PC-3 (cell line): ENCODE measurements around the gene DCUN1D5. TPM values are rescaled to one million over a fixed set of nuclear protein-coding genes. Genes with fewer than 3 reads are reported as not detected.

Source experiments
- ATAC-seq: fragments of 200-7000 bp; cut with Tn5 transposase; 2 replicates; pipeline ENCODE4 v1.9.1; 2020; ENCODE audit warnings: mild to moderate bottlenecking, moderate library complexity
- BruUV-seq: library from RNA; stranded (reverse); fragments of 400-500 nt; replicated peaks from 2 replicates; lab custom pipeline; 2021; lab: Mats Ljungman, UMichigan
- CTCF ChIA-PET: fragments of 300-600 bp; sonication (Branson Sonifier 250); formaldehyde crosslinking; loops from one replicate; lab custom pipeline; 2022; ENCODE audit warnings: antibody characterized with exemption; lab: Charles Lee
- POLR2A ChIA-PET: fragments of 300-600 bp; sonication (Branson Sonifier 250); formaldehyde crosslinking; loops from one replicate; lab custom pipeline; 2022; ENCODE audit warnings: antibody characterized with exemption; ENCODE audit not compliant: unreplicated experiment; lab: Charles Lee
- DNase-seq: peaks from one replicate; pipeline ENCODE4 v3.0.0-alpha.2; 2015
- H2AFZ ChIP-seq: fragments of 300-600 bp; sonication (generic); 2 replicates; pipeline ENCODE4 v1.6.0; 2016; ENCODE audit warnings: antibody characterized with exemption, low read length
- H3F3A ChIP-seq: fragments of 300-600 bp; sonication (generic); one replicate; pipeline ENCODE4 v1.6.0; 2017; ENCODE audit warnings: antibody characterized with exemption, low read length, control low read depth, mild to moderate bottlenecking; ENCODE audit not compliant: unreplicated experiment
- H3K27ac ChIP-seq: fragments of 300-600 bp; sonication (generic); 2 replicates; pipeline ENCODE4 v1.5.1; 2016; ENCODE audit warnings: mild to moderate bottlenecking, low read length
- H3K27me3 ChIP-seq: fragments of 300-600 bp; sonication (generic); 2 replicates; pipeline ENCODE4 v1.6.1; 2016; ENCODE audit warnings: low read length, mixed read lengths
- H3K36me3 ChIP-seq: fragments of 300-600 bp; sonication (generic); 2 replicates; pipeline ENCODE4 v1.6.1; 2016; ENCODE audit warnings: low read depth, mixed run types, low read length, mixed read lengths
- H3K4me1 ChIP-seq: fragments of 300-600 bp; sonication (generic); 2 replicates; pipeline ENCODE4 v1.5.1; 2016; ENCODE audit warnings: low read length; ENCODE audit not compliant: insufficient read depth
- H3K4me2 ChIP-seq: fragments of 300-600 bp; sonication (generic); 2 replicates; pipeline ENCODE4 v1.6.0; 2016; ENCODE audit warnings: low read length
- H3K4me3 ChIP-seq: fragments of 300-600 bp; sonication (generic); 2 replicates; pipeline ENCODE4 v1.5.1; 2016; ENCODE audit warnings: mild to moderate bottlenecking, low read length, mixed read lengths
- H3K79me2 ChIP-seq: fragments of 300-600 bp; sonication (generic); 2 replicates; pipeline ENCODE4 v1.6.1; 2017; ENCODE audit warnings: low read length, mixed read lengths
- H3K9ac ChIP-seq: fragments of 300-600 bp; sonication (generic); 2 replicates; pipeline ENCODE4 v1.6.0; 2016; ENCODE audit warnings: mild to moderate bottlenecking, low read length
- H3K9me2 ChIP-seq: fragments of 300-600 bp; sonication (generic); replicated peaks from 2 replicates; pipeline ENCODE4 v1.6.1; 2016; ENCODE audit warnings: mixed run types, low read length, mixed read lengths
- H3K9me3 ChIP-seq: fragments of 300-600 bp; sonication (generic); 2 replicates; pipeline ENCODE4 v1.6.1; 2016; ENCODE audit warnings: low read length, mixed read lengths
- H4K20me1 ChIP-seq: fragments of 300-600 bp; sonication (generic); 2 replicates; pipeline ENCODE4 v1.6.1; 2016; ENCODE audit warnings: low read length, mixed read lengths
- CTCF ChIP-seq: fragments of 300-600 bp; sonication (generic); conservative IDR thresholded peaks from 2 replicates; pipeline ENCODE4 v1.5.1; 2017; ENCODE audit warnings: antibody characterized with exemption, low read depth, mild to moderate bottlenecking, low read length
- EZH2 ChIP-seq: fragments of 300-600 bp; sonication (generic); IDR thresholded peaks from one replicate; pipeline ENCODE4 v1.6.1; 2017; ENCODE audit warnings: antibody characterized with exemption, mild to moderate bottlenecking, low read length; ENCODE audit not compliant: unreplicated experiment
- EZH2phosphoT487 ChIP-seq: fragments of 300-600 bp; sonication (generic); IDR thresholded peaks from 2 replicates; pipeline ENCODE4 v1.6.1; 2018; ENCODE audit warnings: mild to moderate bottlenecking, antibody characterized with exemption, low read length, borderline replicate concordance
- intact Hi-C: fragments of 100-400 bp; cut with micrococcal nuclease; formaldehyde crosslinking; loops from 2 replicates; pipeline ENCODE4 v1.9.0; 2023
- total RNA-seq: library from RNA; depleted of rRNA; stranded (reverse); fragments of >200 nt; gene quantifications from 2 replicates; pipeline ENCODE4 v1.2.3, GENCODE V29; 2014

Gene DCUN1D5
- total RNA-seq, 1 experiment from 2014 or later = 206 TPM

GRCh38 chr11:103035791-103036434 is 56.0 kb downstream of the DCUN1D5 start:
- H3K79me2 ChIP-seq = no peaks in the 10 kb centered on the region
- H3K4me3 ChIP-seq = no peak overlapping the region
- no peaks in the 10 kb centered on the region for H4K20me1 ChIP-seq
- peaks cover 8% of the 10 kb centered on the region for H3K4me1 ChIP-seq
- H2AFZ ChIP-seq = 0 out of 2 replicates have a peak overlapping the region, but pooled peaks have one; percentile 9
- no peaks in the 10 kb centered on the region for H3F3A ChIP-seq
- peak overlapping the region; percentile 31 for H3K27ac ChIP-seq
- H3K4me2 ChIP-seq = peak overlapping the region; percentile 57
- peak; percentile 90 for ATAC-seq
- H3K9me3 ChIP-seq = no peaks in the 10 kb centered on the region
- H3K36me3 ChIP-seq = no peaks in the 10 kb centered on the region
- POLR2A ChIA-PET = no interaction called here
- intact Hi-C loops = loop anchor here (1.0 to 5.0 kb wide), 5 partner anchors 15 to 304 kb away; no protein-coding TSS in a partner anchor
- peak; percentile 89 for TF ChIP-seq CTCF
- TF ChIP-seq EZH2phosphoT487 = no peak
- no TSS peak for BruUV-seq
- no peaks in the 10 kb centered on the region for H3K9me2 ChIP-seq
- H3K9ac ChIP-seq = no peak overlapping the region
- peak; percentile 96 for DNase-seq
- H3K27me3 ChIP-seq = no peaks in the 10 kb centered on the region
- CTCF ChIA-PET = interaction anchor here (0.5 to 1.4 kb wide), 6 partner anchors 40 to 275 kb away, joined by 3 to 7 read pairs (median 5); partner anchors contain the start of gene DYNC2H1

GRCh38 chr11:103035216-103035615 is 56.7 kb downstream of the DCUN1D5 start:
- no peak overlapping the region for H3K4me3 ChIP-seq
- BruUV-seq = no TSS peak
- ATAC-seq (no peak), DNase-seq (no peak)
- H3K27ac ChIP-seq = no peak overlapping the region
- TF ChIP-seq CTCF = no peak
- no peak for TF ChIP-seq EZH2
- no peak for TF ChIP-seq EZH2phosphoT487
- no peak overlapping the region for H3K4me2 ChIP-seq
- peaks cover 8% of the 10 kb centered on the region for H3K4me1 ChIP-seq
- intact Hi-C loops = loop anchor here (5.0 kb wide), 1 partner anchor 303 kb away; no protein-coding TSS in a partner anchor
- no peaks in the 10 kb centered on the region for H3F3A ChIP-seq
- no peaks in the 10 kb centered on the region for H4K20me1 ChIP-seq
- no peak overlapping the region for H2AFZ ChIP-seq
- H3K36me3 ChIP-seq = no peaks in the 10 kb centered on the region
- H3K9me2 ChIP-seq = no peaks in the 10 kb centered on the region
- no peak overlapping the region for H3K9ac ChIP-seq
- ChIA-PET CTCF (no interaction called here), POLR2A (no interaction called here)
- H3K79me2 ChIP-seq = no peaks in the 10 kb centered on the region
- no peaks in the 10 kb centered on the region for H3K9me3 ChIP-seq
- H3K27me3 ChIP-seq = no peaks in the 10 kb centered on the region

- Histone ChIP-seq H3K36me3 (no peaks in the 10 kb centered on the region), H2AFZ (no peak overlapping the region), H3K9me2 (no peaks in the 10 kb centered on the region), H3K4me2 (no peak overlapping the region), H4K20me1 (no peaks in the 10 kb centered on the region), H3K9ac (no peak overlapping the region), H3K79me2 (no peaks in the 10 kb centered on the region), H3K27me3 (no peaks in the 10 kb centered on the region), H3F3A (no peaks in the 10 kb centered on the region), H3K4me3 (no peak overlapping the region), H3K9me3 (no peaks in the 10 kb centered on the region), H3K4me1 (peaks cover 8% of the 10 kb centered on the region), H3K27ac (no peak overlapping the region)
- no peak for TF ChIP-seq EZH2phosphoT487
- no peak for TF ChIP-seq CTCF
- TF ChIP-seq EZH2 = no peak
- DNase-seq = no peak
- POLR2A ChIA-PET = no interaction called here
- BruUV-seq = no TSS peak
- no peak for ATAC-seq
- CTCF ChIA-PET = no interaction called here
- intact Hi-C loops = no loop called here
Measured at GRCh38 chr11:103031834-103032233, 60.1 kb downstream of the DCUN1D5 start.
